BLaER1 treated with 17β-estradiol and CSF1 and Interleukin-3, amounts not matched to agents 10 nM and 100 nM (cell line): ENCODE results near the gene LCORL.

Source experiments
- H3K27ac ChIP-seq, 11 experiments: shearing (Covaris generic); formaldehyde crosslinking; 2 replicates each; pipeline ENCODE4 v1.8.1; 2022
- H3K27me3 ChIP-seq, 11 experiments: shearing (Covaris generic); formaldehyde crosslinking; 2 replicates each; pipeline ENCODE4 v1.8.1; 2022
- H3K36me3 ChIP-seq, 11 experiments: shearing (Covaris generic); formaldehyde crosslinking; 2 replicates each; pipeline ENCODE4 v1.8.1; 2022
- H3K4me1 ChIP-seq, 10 experiments: shearing (Covaris generic); formaldehyde crosslinking; 2 replicates each; pipeline ENCODE4 v1.8.1; 2022
- H3K4me2 ChIP-seq, 11 experiments: shearing (Covaris generic); formaldehyde crosslinking; 2 replicates each; pipeline ENCODE4 v1.8.1; 2022
- H3K4me3 ChIP-seq, 10 experiments: shearing (Covaris generic); formaldehyde crosslinking; 2 replicates each; pipeline ENCODE4 v1.8.1; 2022
- H3K9ac ChIP-seq, 11 experiments: shearing (Covaris generic); formaldehyde crosslinking; 2 replicates each; pipeline ENCODE4 v1.8.1; 2022
- H3K9me3 ChIP-seq, 11 experiments: shearing (Covaris generic); formaldehyde crosslinking; replicated peaks in 1 of 11; 2 replicates each; pipeline ENCODE4 v1.8.1; 2022
- H4K20me1 ChIP-seq, 11 experiments: shearing (Covaris generic); formaldehyde crosslinking; 2 replicates each; pipeline ENCODE4 v1.8.1; 2022
- Cebpa-rat ChIP-seq, 11 experiments: shearing (Covaris generic); IDR thresholded peaks; 2 replicates each; pipeline ENCODE4 v1.8.1; 2022

LCORL gene

GRCh38 chr4:17817027-17817426 lies 204.5 kb downstream of the LCORL start:
- TF ChIP-seq Cebpa-rat (IDR thresholded peaks at IDR 0.05), result no peak
- Histone ChIP-seq H3K4me3 (no peak overlapping the region), H3K27me3 (no peaks in the 10 kb centered on the region), H4K20me1 (peaks cover 0 to 36% (median 22%) of the 10 kb centered on the region in 11 experiments; a peak in 12 of 22 replicates), H3K4me1 (peaks cover 11 to 30% (median 22%) of the 10 kb centered on the region in 10 experiments; a peak in 19 of 20 replicates), H3K27ac (no peak overlapping the region), H3K36me3 (peaks cover 0 to 92% (median 72%) of the 10 kb centered on the region in 11 experiments; a peak in 18 of 22 replicates), H3K9ac (no peak overlapping the region), H3K4me2 (no peak overlapping the region), H3K9me3 (no peaks in the 10 kb centered on the region)

GRCh38 chr4:17816142-17816541 lies 205.4 kb downstream of the LCORL start:
- Histone ChIP-seq H4K20me1 (peaks cover 0 to 40% (median 22%) of the 10 kb centered on the region in 11 experiments; a peak in 12 of 22 replicates), H3K9ac (no peak overlapping the region), H3K4me2 (no peak overlapping the region), H3K4me3 (no peak overlapping the region), H3K9me3 (no peaks in the 10 kb centered on the region), H3K4me1 (peaks cover 12 to 33% (median 23%) of the 10 kb centered on the region in 10 experiments; a peak in 19 of 20 replicates), H3K27me3 (no peaks in the 10 kb centered on the region), H3K36me3 (peaks cover 0 to 84% (median 66%) of the 10 kb centered on the region in 11 experiments; a peak in 18 of 22 replicates), H3K27ac (no peak overlapping the region)
- TF ChIP-seq Cebpa-rat (IDR thresholded peaks at IDR 0.05), result no peak

GRCh38 chr4:17814140-17814539 lies 207.4 kb downstream of the LCORL start:
- Histone ChIP-seq H3K27ac (peak overlapping the region in 6 of 11 experiments; percentile 3 to 52 (median 32); a peak in 7 of 22 replicates), H3K9ac (peak overlapping the region in 3 of 11 experiments; percentile 2 to 21 (median 4); a peak in 3 of 22 replicates), H3K36me3 (peaks cover 0 to 64% (median 48%) of the 10 kb centered on the region in 11 experiments; a peak in 18 of 22 replicates), H4K20me1 (peaks cover 6 to 52% (median 32%) of the 10 kb centered on the region in 11 experiments; a peak in 20 of 22 replicates), H3K4me1 (peaks cover 12 to 39% (median 23%) of the 10 kb centered on the region in 10 experiments; a peak in 19 of 20 replicates), H3K27me3 (no peaks in the 10 kb centered on the region), H3K4me2 (peak overlapping the region in 10 of 11 experiments; percentile 3 to 80 (median 40); a peak in 14 of 22 replicates), H3K4me3 (no peak overlapping the region), H3K9me3 (no peaks in the 10 kb centered on the region)
- TF ChIP-seq Cebpa-rat (IDR thresholded peaks at IDR 0.05), result no peak

GRCh38 chr4:17812801-17813200 lies 208.8 kb downstream of the LCORL start:
- Histone ChIP-seq H3K27me3 (no peaks in the 10 kb centered on the region), H3K9ac (peak overlapping the region; percentile 7 to 99 (median 95); a peak in 20 of 22 replicates), H3K27ac (peak overlapping the region in 7 of 11 experiments; percentile 55 to 98 (median 94); a peak in 9 of 22 replicates), H3K4me2 (peak overlapping the region; percentile 60 to 87 (median 82); a peak in 21 of 22 replicates), H3K4me1 (peaks cover 18 to 50% (median 28%) of the 10 kb centered on the region in 10 experiments), H4K20me1 (peaks cover 16 to 66% (median 44%) of the 10 kb centered on the region in 11 experiments; a peak in 21 of 22 replicates), H3K9me3 (no peaks in the 10 kb centered on the region), H3K4me3 (peak overlapping the region; percentile 75 to 96 (median 85); a peak in 17 of 20 replicates), H3K36me3 (peaks cover 0 to 55% (median 41%) of the 10 kb centered on the region in 11 experiments; a peak in 18 of 22 replicates)
- TF ChIP-seq Cebpa-rat (IDR thresholded peaks at IDR 0.05), result no peak

- Histone ChIP-seq H3K9me3 (no peaks in the 10 kb centered on the region), H3K27ac (peak overlapping the region in 10 of 11 experiments; percentile 55 to 98 (median 94); a peak in 18 of 22 replicates)
Measured at GRCh38 chr4:17812125-17812524, 209.4 kb downstream of the LCORL start.

GRCh38 chr4:17811078-17811603 lies 210.4 kb downstream of the LCORL start:
- TF ChIP-seq Cebpa-rat (IDR thresholded peaks at IDR 0.05), result no peak
- H3K9me3 ChIP-seq, result no peaks in the 10 kb centered on the region
- peaks cover 22 to 72% (median 49%) of the 10 kb centered on the region in 11 experiments; a peak in 21 of 22 replicates for H4K20me1 ChIP-seq
- peaks cover 25 to 63% (median 39%) of the 10 kb centered on the region in 10 experiments for H3K4me1 ChIP-seq
- H3K4me3 ChIP-seq, result peak overlapping the region; percentile 75 to 96 (median 85)
- peaks cover 0 to 53% (median 33%) of the 10 kb centered on the region in 11 experiments; a peak in 19 of 22 replicates for H3K36me3 ChIP-seq
- H3K27ac ChIP-seq, result peak overlapping the region in 10 of 11 experiments; percentile 55 to 98 (median 94); a peak in 19 of 22 replicates
- peak overlapping the region; percentile 60 to 87 (median 82) for H3K4me2 ChIP-seq
- no peaks in the 10 kb centered on the region for H3K27me3 ChIP-seq
- H3K9ac ChIP-seq, result peak overlapping the region; percentile 72 to 99 (median 95)

More at GRCh38 chr4:17812125-17812524, 209.4 kb downstream of the LCORL start:
- Histone ChIP-seq H4K20me1 (peaks cover 23 to 69% (median 50%) of the 10 kb centered on the region in 11 experiments; a peak in 21 of 22 replicates), H3K4me1 (peaks cover 24 to 57% (median 35%) of the 10 kb centered on the region in 10 experiments), H3K27me3 (no peaks in the 10 kb centered on the region), H3K9ac (peak overlapping the region; percentile 72 to 99 (median 95); a peak in 21 of 22 replicates), H3K4me3 (peak overlapping the region; percentile 75 to 96 (median 85)), H3K36me3 (peaks cover 0 to 55% (median 41%) of the 10 kb centered on the region in 11 experiments; a peak in 18 of 22 replicates), H3K4me2 (peak overlapping the region; percentile 60 to 87 (median 82))
- TF ChIP-seq Cebpa-rat (IDR thresholded peaks at IDR 0.05), result no peak

- H3K27ac ChIP-seq, result peak within 1 kb of the TSS; percentile 90 to 98 (median 94)
- no peaks in the 10 kb centered on the region for H3K27me3 ChIP-seq
- no peaks in the 10 kb centered on the region for H3K9me3 ChIP-seq
- H3K4me1 ChIP-seq, result peaks cover 25 to 63% (median 39%) of the 10 kb centered on the region in 10 experiments
- peaks cover 0 to 53% (median 33%) of the 10 kb centered on the region in 11 experiments; a peak in 19 of 22 replicates for H3K36me3 ChIP-seq
- peak within 1 kb of the TSS; percentile 75 to 96 (median 85) for H3K4me3 ChIP-seq
- H3K9ac ChIP-seq, result peak within 1 kb of the TSS; percentile 93 to 99 (median 96)
- no peak for TF ChIP-seq Cebpa-rat (IDR thresholded peaks at IDR 0.05)
- H4K20me1 ChIP-seq, result peaks cover 21 to 72% (median 49%) of the 10 kb centered on the region in 11 experiments; a peak in 21 of 22 replicates
- peak within 1 kb of the TSS; percentile 82 to 98 (median 92) for H3K4me2 ChIP-seq
Measured at GRCh38 chr4:17810260-17811077, 211.1 kb downstream of the LCORL start, which contains the start of the genes DCAF16 and NCAPG. Gene DCAF16 (minus strand): TSS chr4:17810757. CDS start chr4:17804141, 6,616 bp downstream. Gene NCAPG (plus strand): TSS chr4:17810979. CDS start chr4:17811078, 99 bp downstream.

GRCh38 chr4:17809667-17810066 lies 211.9 kb downstream of the LCORL start:
- peaks cover 21 to 78% (median 54%) of the 10 kb centered on the region in 11 experiments; a peak in 21 of 22 replicates for H4K20me1 ChIP-seq
- H3K4me2 ChIP-seq, result peak overlapping the region; percentile 81 to 98 (median 92)
- no peak for TF ChIP-seq Cebpa-rat (IDR thresholded peaks at IDR 0.05)
- peak overlapping the region; percentile 93 to 99 (median 96) for H3K9ac ChIP-seq
- H3K36me3 ChIP-seq, result peaks cover 4 to 53% (median 33%) of the 10 kb centered on the region in 11 experiments
- H3K4me1 ChIP-seq, result peaks cover 25 to 60% (median 38%) of the 10 kb centered on the region in 10 experiments
- H3K9me3 ChIP-seq, result no peaks in the 10 kb centered on the region
- no peaks in the 10 kb centered on the region for H3K27me3 ChIP-seq
- peak overlapping the region; percentile 90 to 98 (median 94) for H3K27ac ChIP-seq
- H3K4me3 ChIP-seq, result peak overlapping the region; percentile 75 to 96 (median 85)
